ENCODE measurements around the gene KCNQ1.

GRCh38 chr11:2708757-2709281, 264.0 kb downstream of the KCNQ1 start:
- TF ChIP-seq, protein P1, sequence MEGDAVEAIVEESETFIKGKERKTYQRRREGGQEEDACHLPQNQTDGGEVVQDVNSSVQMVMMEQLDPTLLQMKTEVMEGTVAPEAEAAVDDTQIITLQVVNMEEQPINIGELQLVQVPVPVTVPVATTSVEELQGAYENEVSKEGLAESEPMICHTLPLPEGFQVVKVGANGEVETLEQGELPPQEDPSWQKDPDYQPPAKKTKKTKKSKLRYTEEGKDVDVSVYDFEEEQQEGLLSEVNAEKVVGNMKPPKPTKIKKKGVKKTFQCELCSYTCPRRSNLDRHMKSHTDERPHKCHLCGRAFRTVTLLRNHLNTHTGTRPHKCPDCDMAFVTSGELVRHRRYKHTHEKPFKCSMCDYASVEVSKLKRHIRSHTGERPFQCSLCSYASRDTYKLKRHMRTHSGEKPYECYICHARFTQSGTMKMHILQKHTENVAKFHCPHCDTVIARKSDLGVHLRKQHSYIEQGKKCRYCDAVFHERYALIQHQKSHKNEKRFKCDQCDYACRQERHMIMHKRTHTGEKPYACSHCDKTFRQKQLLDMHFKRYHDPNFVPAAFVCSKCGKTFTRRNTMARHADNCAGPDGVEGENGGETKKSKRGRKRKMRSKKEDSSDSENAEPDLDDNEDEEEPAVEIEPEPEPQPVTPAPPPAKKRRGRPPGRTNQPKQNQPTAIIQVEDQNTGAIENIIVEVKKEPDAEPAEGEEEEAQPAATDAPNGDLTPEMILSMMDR (IDR thresholded peaks at IDR 0.05) = no peak
- TF ChIP-seq POLR2AphosphoS5 (IDR thresholded peaks at IDR 0.05) (peak in 1 of 3 donors; percentile 58), EP300 (IDR thresholded peaks at IDR 0.05; ENCODE audit: low read depth) (no peak), POLR2A (IDR thresholded peaks at IDR 0.05) (no peak)
